SIG-M5 (cell line): Measurements from ENCODE around the gene GNE.

Source experiments
- DNase-seq: peaks from one replicate; lab custom pipeline; 2025; lab: John Stamatoyannopoulos, UW

Gene GNE

GRCh38 chr9:36169166-36169565 lies 89.1 kb downstream of the GNE start, which contains the start of gene CCIN:
Gene CCIN (plus strand): TSS chr9:36169388. CDS start chr9:36169503, 115 bp downstream.
- DNase-seq, result no peak

GRCh38 chr9:36166168-36166927 lies 91.9 kb downstream of the GNE start:
- peak; percentile 22 for DNase-seq

- no peak for DNase-seq
These were observed 92.5 kb downstream of the GNE start for GRCh38 chr9:36165826-36166167.

DNA sequence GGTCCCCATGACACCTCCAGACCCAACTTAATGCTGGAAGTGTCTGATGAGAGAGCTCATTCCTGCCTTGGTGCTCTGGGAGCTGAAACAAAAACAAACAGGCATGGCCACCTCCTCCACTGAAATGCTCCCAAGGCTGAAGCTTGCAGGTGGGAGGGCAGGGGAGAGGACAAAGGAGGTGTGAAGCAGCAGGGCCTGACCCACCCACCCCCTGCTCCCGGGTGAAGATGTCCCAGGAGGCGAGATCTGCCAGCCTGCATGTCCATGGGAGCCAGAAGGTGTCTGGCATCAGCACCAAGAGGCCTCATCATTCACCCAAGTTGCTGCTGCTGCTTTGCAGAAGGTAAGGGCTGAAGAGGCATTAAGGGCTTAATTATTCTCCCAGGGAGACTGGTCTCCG lies 93.3 kb downstream of the GNE start:
- DNase-seq, result no peak
